Activated naive CD8-positive, alpha-beta T cell treated with anti-CD3 and anti-CD28 coated beads for 36 hours (primary cell): ENCODE data around the gene SHMT1. TPM values are rescaled to one million over a fixed set of nuclear protein-coding genes. Genes with fewer than 3 reads are reported as not detected.
"Not testable (repeated sequence)": the region's sequence is repeated elsewhere in the genome, so short reads cannot be mapped to it uniquely, and the experiment has no call there.

Experiments used
- DNase-seq: peaks from one replicate; pipeline ENCODE4 v3.0.0; 2021
- H3K27ac Mint-ChIP-seq: one replicate; pipeline ENCODE4 v1.8.0; 2022; ENCODE audit warnings: mild to moderate bottlenecking, moderate library complexity, mixed read lengths
- H3K27me3 Mint-ChIP-seq: one replicate; pipeline ENCODE4 v1.8.0; 2022; ENCODE audit warnings: mild to moderate bottlenecking, mixed read lengths
- H3K36me3 Mint-ChIP-seq: one replicate; pipeline ENCODE4 v1.8.0; 2021; ENCODE audit warnings: mild to moderate bottlenecking, mixed read lengths
- H3K4me1 Mint-ChIP-seq: one replicate; pipeline ENCODE4 v1.8.0; 2021; ENCODE audit warnings: mixed read lengths
- H3K4me3 Mint-ChIP-seq: one replicate; pipeline ENCODE4 v1.8.0; 2022; ENCODE audit warnings: mild to moderate bottlenecking, moderate library complexity, mixed read lengths
- H3K9me3 Mint-ChIP-seq: one replicate; pipeline ENCODE4 v1.8.0; 2022; ENCODE audit warnings: mixed read lengths
- total RNA-seq, 2 experiments: library from RNA; stranded (reverse); gene quantifications; one replicate each; pipeline ENCODE4 v1.2.3, GENCODE V29; 2021

SHMT1 gene
- total RNA-seq, 2 experiments from 2014 or later: 50.2 to 52.2 TPM

- Mint-ChIP-seq H3K4me3 (no peak overlapping the region), H3K4me1 (no peaks in the 10 kb centered on the region), H3K9me3 (no peaks in the 10 kb centered on the region), H3K27me3 (no peaks in the 10 kb centered on the region), H3K36me3 (peaks cover 29% of the 10 kb centered on the region), H3K27ac (no peak overlapping the region)
- no peak for DNase-seq
Observed at GRCh38 chr17:18300725-18301480, 62.4 kb downstream of the SHMT1 start.

GRCh38 chr17:18298061-18298460, 65.3 kb downstream of the SHMT1 start:
- not testable (repeated sequence) for DNase-seq, H3K27me3 Mint-ChIP-seq, H3K27ac Mint-ChIP-seq, H3K4me3 Mint-ChIP-seq, H3K4me1 Mint-ChIP-seq, H3K9me3 Mint-ChIP-seq
- peaks cover 32% of the 10 kb centered on the region for H3K36me3 Mint-ChIP-seq

- Mint-ChIP-seq H3K4me1 (no peaks in the 10 kb centered on the region), H3K9me3 (no peaks in the 10 kb centered on the region), H3K4me3 (no peak overlapping the region), H3K27me3 (no peaks in the 10 kb centered on the region), H3K27ac (no peak overlapping the region), H3K36me3 (peaks cover 41% of the 10 kb centered on the region)
- DNase-seq: no peak
Observed at GRCh38 chr17:18291718-18292540, 71.4 kb downstream of the SHMT1 start.

GRCh38 chr17:18285296-18285695, 78.1 kb downstream of the SHMT1 start:
- Mint-ChIP-seq H3K27me3 (no peaks in the 10 kb centered on the region), H3K36me3 (peaks cover 31% of the 10 kb centered on the region), H3K4me3 (no peak overlapping the region), H3K9me3 (no peaks in the 10 kb centered on the region), H3K27ac (no peak overlapping the region), H3K4me1 (no peaks in the 10 kb centered on the region)
- DNase-seq: no peak

- Mint-ChIP-seq H3K27ac (no peak overlapping the region), H3K4me1 (no peaks in the 10 kb centered on the region), H3K9me3 (no peaks in the 10 kb centered on the region), H3K4me3 (no peak overlapping the region), H3K36me3 (peaks cover 18% of the 10 kb centered on the region), H3K27me3 (no peaks in the 10 kb centered on the region)
- no peak for DNase-seq
Observed at GRCh38 chr17:18281788-18282187, 81.6 kb downstream of the SHMT1 start.

GRCh38 chr17:18280766-18281371, 82.5 kb downstream of the SHMT1 start:
- Mint-ChIP-seq H3K27ac (no peak overlapping the region), H3K9me3 (no peaks in the 10 kb centered on the region), H3K27me3 (no peaks in the 10 kb centered on the region), H3K36me3 (peaks cover 16% of the 10 kb centered on the region), H3K4me3 (no peak overlapping the region), H3K4me1 (no peaks in the 10 kb centered on the region)
- no peak for DNase-seq

GRCh38 chr17:18280249-18280648, 83.1 kb downstream of the SHMT1 start:
- Mint-ChIP-seq H3K36me3 (peaks cover 11% of the 10 kb centered on the region), H3K4me3 (no peak overlapping the region), H3K27me3 (no peaks in the 10 kb centered on the region), H3K9me3 (no peaks in the 10 kb centered on the region), H3K4me1 (no peaks in the 10 kb centered on the region), H3K27ac (no peak overlapping the region)
- DNase-seq: no peak

- no peaks in the 10 kb centered on the region for H3K4me1 Mint-ChIP-seq
- H3K4me3 Mint-ChIP-seq: no peak overlapping the region
- H3K36me3 Mint-ChIP-seq: peaks cover 6% of the 10 kb centered on the region
- DNase-seq: no peak
- H3K27me3 Mint-ChIP-seq: no peaks in the 10 kb centered on the region
- H3K27ac Mint-ChIP-seq: no peak overlapping the region
- no peaks in the 10 kb centered on the region for H3K9me3 Mint-ChIP-seq
Observed at GRCh38 chr17:18278867-18279266, 84.5 kb downstream of the SHMT1 start.

Other genes with a start within 250 kb of the SHMT1 start
- 100 to 1,000 TPM; 163 TPM for gene ALKBH5, start 179.7 kb downstream of the SHMT1 start, total RNA-seq
- 10 to 100 TPM; 13.7 to 15.2 TPM for gene LLGL1, start 137.9 kb downstream of the SHMT1 start, total RNA-seq
- 100 to 1,000 TPM; 237 to 242 TPM for gene FLII, start 104.8 kb downstream of the SHMT1 start, total RNA-seq
- gene MIEF2, start 102.9 kb downstream of the SHMT1 start, total RNA-seq: 1 to 10 TPM; 3.2 to 4.3 TPM
- gene TOP3A, start 48.6 kb downstream of the SHMT1 start, total RNA-seq: 10 to 100 TPM; 55.4 to 56.9 TPM
- gene SMCR8, start 48.3 kb downstream of the SHMT1 start, total RNA-seq: 10 to 100 TPM; 19.4 TPM
- gene EVPLL, start 14.2 kb upstream of the SHMT1 start, total RNA-seq: under 1 TPM; 0.14 to 0.39 TPM
- under 1 TPM in 1 of 2 experiments, not detected in 1; 0.20 TPM for gene LGALS9C, start 113.2 kb upstream of the SHMT1 start, total RNA-seq